ENCODE results near the gene SNAP23. TPM values are rescaled to one million over a fixed set of nuclear protein-coding genes. Genes with fewer than 3 reads are reported as not detected.

Gene SNAP23
- total RNA-seq, 4 donors from 2014 or later = 76.5 to 98.6 (median 97.2) TPM

GRCh38 chr15:42548249-42549031, 53.0 kb downstream of the SNAP23 start, which contains the start of the genes HAUS2 and LRRC57:
HAUS2 (plus strand) TSS chr15:42548838; CDS start chr15:42548873, 35 bp downstream.
LRRC57 (minus strand) TSS chr15:42548793; CDS start chr15:42548434, 359 bp downstream.
- TF ChIP-seq CTCF (IDR thresholded peaks at IDR 0.05; ENCODE audit: low read depth) = no peak

GRCh38 chr15:42549032-42549491, 53.6 kb downstream of the SNAP23 start:
- TF ChIP-seq CTCF (IDR thresholded peaks at IDR 0.05; ENCODE audit: low read depth) = no peak

- TF ChIP-seq CTCF (IDR thresholded peaks at IDR 0.05; ENCODE audit: low read depth) = no peak
These were observed 54.4 kb downstream of the SNAP23 start for GRCh38 chr15:42549741-42550392.

GRCh38 chr15:42553554-42553953, 58.1 kb downstream of the SNAP23 start:
- no peak for TF ChIP-seq CTCF (IDR thresholded peaks at IDR 0.05; ENCODE audit: low read depth)

- TF ChIP-seq CTCF (IDR thresholded peaks at IDR 0.05; ENCODE audit: low read depth) = no peak
These were observed 63.3 kb downstream of the SNAP23 start for GRCh38 chr15:42558739-42559138.

GRCh38 chr15:42575188-42576039, 80.0 kb downstream of the SNAP23 start, which contains the start of gene STARD9:
STARD9 (plus strand) TSS chr15:42575606; CDS start chr15:42575716, 110 bp downstream.
- TF ChIP-seq CTCF (IDR thresholded peaks at IDR 0.05; ENCODE audit: low read depth) = no peak

Measured in subcutaneous adipose tissue (tissue), 4 donors.